Nephron progenitor cell (in vitro differentiated cells): ENCODE measurements around the gene CORO6.

ENCODE experiments used
- DNase-seq: peaks from one replicate; pipeline ENCODE4 v3.0.0; 2021
- H3K27ac Mint-ChIP-seq: 2 replicates; pipeline ENCODE4 v1.8.0; 2021; ENCODE audit warnings: mild to moderate bottlenecking, moderate library complexity, mixed read lengths
- H3K27me3 Mint-ChIP-seq: 2 replicates; pipeline ENCODE4 v1.8.0; 2021; ENCODE audit warnings: mild to moderate bottlenecking, low read depth, mixed read lengths; ENCODE audit not compliant: poor library complexity
- H3K36me3 Mint-ChIP-seq: 2 replicates; pipeline ENCODE4 v1.8.0; 2021; ENCODE audit warnings: low read depth, mixed read lengths
- H3K4me1 Mint-ChIP-seq: 2 replicates; pipeline ENCODE4 v1.8.0; 2021; ENCODE audit warnings: mixed read lengths
- H3K4me3 Mint-ChIP-seq: 2 replicates; pipeline ENCODE4 v1.8.0; 2021; ENCODE audit warnings: mild to moderate bottlenecking, moderate library complexity, mixed read lengths
- H3K9me3 Mint-ChIP-seq: 2 replicates; pipeline ENCODE4 v1.8.0; 2021; ENCODE audit warnings: mild to moderate bottlenecking, moderate library complexity, mixed read lengths
- TF ChIP-seq, protein P1 (sequence below): fragments of 200-600 bp; sonication (generic); IDR thresholded peaks from 2 replicates; pipeline ENCODE4 v1.5.0; 2021; ENCODE audit warnings: antibody characterized with exemption

The CORO6 gene

DNA sequence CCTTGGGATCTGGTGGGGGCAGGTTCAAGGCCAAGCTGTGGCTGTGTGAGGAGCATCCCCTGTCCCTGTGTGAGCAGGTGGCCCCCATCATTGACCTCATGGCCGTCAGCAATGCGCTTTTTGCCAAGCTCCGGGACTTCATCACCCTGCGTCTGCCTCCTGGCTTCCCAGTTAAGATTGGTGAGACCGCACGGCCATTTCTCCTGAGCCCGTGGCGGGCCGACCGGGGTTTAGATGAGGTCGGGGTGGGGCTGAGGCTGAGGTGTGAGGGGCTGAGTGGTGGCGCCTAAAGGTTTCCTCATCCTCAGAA, 10.7 kb downstream of the CORO6 start:
- peaks cover 35% of the 10 kb centered on the region for H3K4me1 Mint-ChIP-seq
- no peaks in the 10 kb centered on the region for H3K36me3 Mint-ChIP-seq
- H3K27me3 Mint-ChIP-seq: peaks cover 36% of the 10 kb centered on the region
- H3K9me3 Mint-ChIP-seq: no peaks in the 10 kb centered on the region
- H3K4me3 Mint-ChIP-seq: no peak overlapping the region
- TF ChIP-seq, protein P1, sequence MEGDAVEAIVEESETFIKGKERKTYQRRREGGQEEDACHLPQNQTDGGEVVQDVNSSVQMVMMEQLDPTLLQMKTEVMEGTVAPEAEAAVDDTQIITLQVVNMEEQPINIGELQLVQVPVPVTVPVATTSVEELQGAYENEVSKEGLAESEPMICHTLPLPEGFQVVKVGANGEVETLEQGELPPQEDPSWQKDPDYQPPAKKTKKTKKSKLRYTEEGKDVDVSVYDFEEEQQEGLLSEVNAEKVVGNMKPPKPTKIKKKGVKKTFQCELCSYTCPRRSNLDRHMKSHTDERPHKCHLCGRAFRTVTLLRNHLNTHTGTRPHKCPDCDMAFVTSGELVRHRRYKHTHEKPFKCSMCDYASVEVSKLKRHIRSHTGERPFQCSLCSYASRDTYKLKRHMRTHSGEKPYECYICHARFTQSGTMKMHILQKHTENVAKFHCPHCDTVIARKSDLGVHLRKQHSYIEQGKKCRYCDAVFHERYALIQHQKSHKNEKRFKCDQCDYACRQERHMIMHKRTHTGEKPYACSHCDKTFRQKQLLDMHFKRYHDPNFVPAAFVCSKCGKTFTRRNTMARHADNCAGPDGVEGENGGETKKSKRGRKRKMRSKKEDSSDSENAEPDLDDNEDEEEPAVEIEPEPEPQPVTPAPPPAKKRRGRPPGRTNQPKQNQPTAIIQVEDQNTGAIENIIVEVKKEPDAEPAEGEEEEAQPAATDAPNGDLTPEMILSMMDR: no peak
- DNase-seq: no peak
- no peak overlapping the region for H3K27ac Mint-ChIP-seq

DNA sequence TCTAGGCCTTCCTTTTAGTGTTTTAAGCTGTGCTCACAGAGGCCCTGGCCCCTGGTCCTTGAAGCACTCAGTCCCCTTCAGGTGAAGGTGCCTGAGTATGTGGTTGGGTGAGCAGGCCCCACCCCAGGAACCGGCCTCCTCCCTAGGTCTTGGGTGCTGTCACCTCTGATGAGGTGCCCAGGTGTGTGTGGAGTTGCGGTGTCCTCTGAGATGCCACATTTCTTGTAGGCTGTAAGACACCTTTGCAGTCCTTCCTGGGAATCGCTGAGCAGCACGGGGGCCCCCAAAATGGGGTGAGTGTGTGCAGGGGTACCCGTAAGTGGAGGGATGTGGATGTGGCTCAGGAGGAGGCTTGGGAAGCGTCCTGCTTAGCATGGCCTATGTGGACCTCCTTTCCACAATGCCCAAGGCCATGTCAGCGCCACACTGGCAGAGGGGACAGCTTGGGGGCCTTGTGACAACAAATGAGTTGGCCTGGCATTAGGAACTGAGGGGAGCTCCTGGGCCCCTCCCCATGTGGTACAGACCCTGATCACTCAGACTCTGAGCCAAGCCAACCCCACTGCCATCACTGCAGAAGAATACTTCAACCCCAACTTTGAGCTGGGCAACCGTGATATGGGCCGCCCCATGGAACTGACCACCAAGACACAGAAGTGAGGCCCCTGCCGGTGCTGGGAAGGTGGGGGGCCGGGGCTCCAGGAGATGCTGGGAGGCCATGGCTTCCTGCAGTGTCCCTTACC, 11.2 kb downstream of the CORO6 start:
- no peak overlapping the region for H3K4me3 Mint-ChIP-seq
- peaks cover 30% of the 10 kb centered on the region for H3K27me3 Mint-ChIP-seq
- H3K36me3 Mint-ChIP-seq: no peaks in the 10 kb centered on the region
- DNase-seq: no peak
- TF ChIP-seq, protein P1: no peak
- peaks cover 29% of the 10 kb centered on the region for H3K4me1 Mint-ChIP-seq
- H3K9me3 Mint-ChIP-seq: no peaks in the 10 kb centered on the region
- no peak overlapping the region for H3K27ac Mint-ChIP-seq

DNA sequence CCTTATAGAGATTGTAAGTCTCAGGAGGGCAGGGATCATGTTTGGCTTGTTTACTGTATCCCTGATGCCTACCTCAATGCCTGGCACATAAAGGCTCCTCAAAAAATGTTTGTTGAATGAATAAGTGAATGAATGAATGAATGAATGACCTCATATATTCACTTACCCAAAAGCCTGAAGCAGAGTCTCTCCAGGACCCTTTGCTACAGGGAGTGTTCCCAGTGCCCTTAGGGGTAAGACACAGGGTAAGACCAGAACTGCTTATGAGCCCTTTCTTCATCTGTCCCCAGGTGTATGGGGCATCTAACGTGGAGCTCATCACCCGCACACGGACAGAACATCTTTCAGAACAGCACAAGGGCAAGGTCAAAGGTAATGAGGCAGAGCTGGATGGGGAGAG, 12.3 kb downstream of the CORO6 start:
- no peak overlapping the region for H3K4me3 Mint-ChIP-seq
- H3K36me3 Mint-ChIP-seq: no peaks in the 10 kb centered on the region
- H3K4me1 Mint-ChIP-seq: peaks cover 18% of the 10 kb centered on the region
- peaks cover 19% of the 10 kb centered on the region for H3K27me3 Mint-ChIP-seq
- H3K9me3 Mint-ChIP-seq: no peaks in the 10 kb centered on the region
- DNase-seq: no peak
- TF ChIP-seq, protein P1: no peak
- H3K27ac Mint-ChIP-seq: no peak overlapping the region

DNA sequence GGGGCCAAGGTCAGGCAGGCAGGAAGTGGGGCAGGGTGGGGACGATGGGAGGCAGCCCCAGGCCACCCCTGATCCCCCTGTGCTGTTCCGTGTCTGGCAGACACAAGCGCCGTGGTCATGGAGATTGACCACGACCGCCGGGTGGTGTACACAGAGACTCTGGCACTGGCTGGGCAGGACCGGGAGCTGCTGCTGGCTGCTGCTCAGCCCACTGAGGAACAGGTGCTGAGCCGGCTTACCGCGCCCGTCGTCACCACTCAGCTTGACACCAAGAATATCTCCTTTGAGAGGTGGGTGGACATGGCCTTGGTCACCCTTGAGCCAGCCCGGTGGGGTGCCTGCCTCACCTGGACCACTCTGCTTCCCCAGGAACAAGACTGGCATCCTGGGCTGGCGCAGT, 13.7 kb downstream of the CORO6 start:
- no peaks in the 10 kb centered on the region for H3K9me3 Mint-ChIP-seq
- TF ChIP-seq, protein P1: no peak
- H3K4me3 Mint-ChIP-seq: no peak overlapping the region
- DNase-seq: no peak
- no peaks in the 10 kb centered on the region for H3K36me3 Mint-ChIP-seq
- peaks cover 9% of the 10 kb centered on the region for H3K4me1 Mint-ChIP-seq
- H3K27ac Mint-ChIP-seq: no peak overlapping the region
- peaks cover 8% of the 10 kb centered on the region for H3K27me3 Mint-ChIP-seq

DNA sequence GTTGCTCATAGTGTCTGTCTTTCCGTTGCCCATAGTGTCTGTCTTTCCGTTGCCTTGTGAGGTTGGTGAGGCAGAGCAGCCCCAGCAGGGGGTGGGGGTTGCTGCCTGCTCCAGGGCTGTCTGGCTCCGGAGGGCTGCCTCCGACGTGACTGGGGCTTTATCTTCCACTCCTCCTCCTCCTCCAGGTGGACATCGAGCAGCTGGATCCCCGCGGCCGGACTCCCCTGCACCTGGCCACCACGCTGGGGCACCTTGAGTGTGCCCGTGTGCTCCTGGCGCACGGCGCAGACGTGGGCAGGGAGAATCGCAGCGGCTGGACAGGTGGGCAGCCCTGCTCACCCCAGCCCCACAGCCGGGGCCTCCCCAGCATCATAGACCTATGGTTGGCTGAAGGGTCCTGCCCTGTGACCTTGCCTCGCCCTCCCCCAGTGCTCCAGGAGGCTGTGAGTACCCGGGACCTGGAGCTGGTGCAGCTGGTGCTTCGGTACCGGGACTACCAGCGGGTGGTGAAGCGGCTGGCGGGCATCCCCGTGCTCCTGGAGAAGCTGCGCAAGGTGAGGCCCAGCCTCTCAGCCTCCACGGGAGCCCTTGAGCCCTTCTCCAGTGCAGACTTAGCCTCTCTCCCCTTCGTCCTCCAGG, 15.0 kb downstream of the CORO6 start:
- no peaks in the 10 kb centered on the region for H3K36me3 Mint-ChIP-seq
- no peaks in the 10 kb centered on the region for H3K9me3 Mint-ChIP-seq
- DNase-seq: no peak
- H3K27me3 Mint-ChIP-seq: peaks cover 3% of the 10 kb centered on the region
- H3K4me1 Mint-ChIP-seq: peaks cover 5% of the 10 kb centered on the region
- no peak overlapping the region for H3K27ac Mint-ChIP-seq
- TF ChIP-seq, protein P1: no peak
- H3K4me3 Mint-ChIP-seq: no peak overlapping the region
